ENCODE results near the gene RPL36. TPM values are rescaled to one million over a fixed set of nuclear protein-coding genes. Genes with fewer than 3 reads are reported as not detected.
A peak's percentile ranks its signal among the peaks of the same experiment; 100 is the strongest.

The RPL36 gene
- total and polyA plus RNA-seq, 9 of the 15 experiments (the other 6 are each of a cell fraction or from before 2014, with no cell fraction given), result 350 to 3,412 (median 1,507) TPM

GRCh38 chr19:5719961-5720790, 30.1 kb downstream of the RPL36 start, which contains the start of the genes CATSPERD and LONP1 (continued):
- no peak for TF ChIP-seq ZNF561 (CRISPR knock-in tag; conservative IDR thresholded peaks at IDR 0.05)
- no peak for TF ChIP-seq PTBP1 (IDR thresholded peaks at IDR 0.05; ENCODE audit: low read depth, low read length)
- TF ChIP-seq HNRNPH1 (optimal IDR thresholded peaks at IDR 0.05; ENCODE audit: low read depth, low read length), result no peak
- TF ChIP-seq, protein P1, sequence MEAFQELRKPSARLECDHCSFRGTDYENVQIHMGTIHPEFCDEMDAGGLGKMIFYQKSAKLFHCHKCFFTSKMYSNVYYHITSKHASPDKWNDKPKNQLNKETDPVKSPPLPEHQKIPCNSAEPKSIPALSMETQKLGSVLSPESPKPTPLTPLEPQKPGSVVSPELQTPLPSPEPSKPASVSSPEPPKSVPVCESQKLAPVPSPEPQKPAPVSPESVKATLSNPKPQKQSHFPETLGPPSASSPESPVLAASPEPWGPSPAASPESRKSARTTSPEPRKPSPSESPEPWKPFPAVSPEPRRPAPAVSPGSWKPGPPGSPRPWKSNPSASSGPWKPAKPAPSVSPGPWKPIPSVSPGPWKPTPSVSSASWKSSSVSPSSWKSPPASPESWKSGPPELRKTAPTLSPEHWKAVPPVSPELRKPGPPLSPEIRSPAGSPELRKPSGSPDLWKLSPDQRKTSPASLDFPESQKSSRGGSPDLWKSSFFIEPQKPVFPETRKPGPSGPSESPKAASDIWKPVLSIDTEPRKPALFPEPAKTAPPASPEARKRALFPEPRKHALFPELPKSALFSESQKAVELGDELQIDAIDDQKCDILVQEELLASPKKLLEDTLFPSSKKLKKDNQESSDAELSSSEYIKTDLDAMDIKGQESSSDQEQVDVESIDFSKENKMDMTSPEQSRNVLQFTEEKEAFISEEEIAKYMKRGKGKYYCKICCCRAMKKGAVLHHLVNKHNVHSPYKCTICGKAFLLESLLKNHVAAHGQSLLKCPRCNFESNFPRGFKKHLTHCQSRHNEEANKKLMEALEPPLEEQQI (IDR thresholded peaks at IDR 0.05), result no peak
- no peak for TF ChIP-seq CBX2 (IDR thresholded peaks at IDR 0.05; ENCODE audit: insufficient read depth, low read length, poor library complexity, severe bottlenecking)
- no peak for TF ChIP-seq ZNF668 (CRISPR knock-in tag; IDR thresholded peaks at IDR 0.05)
- 0 out of 2 replicates have a peak, but pooled peaks have one; percentile 21 for TF ChIP-seq CHD2 (IDR thresholded peaks at IDR 0.05; ENCODE audit: low read depth, low read length)
- peak; percentile 72 for TF ChIP-seq NFRKB (IDR thresholded peaks at IDR 0.05; ENCODE audit: low read depth)
- peak; percentile 100 for TF ChIP-seq BHLHE40 (IDR thresholded peaks at IDR 0.05; ENCODE audit: low read length)
- TF ChIP-seq USF2 (CRISPR knock-in tag; IDR thresholded peaks at IDR 0.05), result peak; percentile 96
- TF ChIP-seq ZNF23 (CRISPR knock-in tag; IDR thresholded peaks at IDR 0.05), result no peak
- no peak for TF ChIP-seq FOXK1 (CRISPR knock-in tag; IDR thresholded peaks at IDR 0.05; ENCODE audit: borderline replicate concordance)
- no peak for TF ChIP-seq DACH1 (IDR thresholded peaks at IDR 0.05; ENCODE audit: partially characterized antibody)
- peak in 1 of 2 experiments; percentile 78; a peak in 2 of 4 replicates for TF ChIP-seq RCOR1 (IDR thresholded peaks at IDR 0.05; ENCODE audit: borderline replicate concordance in 1 of 2, low read depth in 2 of 2, low read length in 2 of 2)
- TF ChIP-seq, protein P2, sequence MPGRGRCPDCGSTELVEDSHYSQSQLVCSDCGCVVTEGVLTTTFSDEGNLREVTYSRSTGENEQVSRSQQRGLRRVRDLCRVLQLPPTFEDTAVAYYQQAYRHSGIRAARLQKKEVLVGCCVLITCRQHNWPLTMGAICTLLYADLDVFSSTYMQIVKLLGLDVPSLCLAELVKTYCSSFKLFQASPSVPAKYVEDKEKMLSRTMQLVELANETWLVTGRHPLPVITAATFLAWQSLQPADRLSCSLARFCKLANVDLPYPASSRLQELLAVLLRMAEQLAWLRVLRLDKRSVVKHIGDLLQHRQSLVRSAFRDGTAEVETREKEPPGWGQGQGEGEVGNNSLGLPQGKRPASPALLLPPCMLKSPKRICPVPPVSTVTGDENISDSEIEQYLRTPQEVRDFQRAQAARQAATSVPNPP (IDR thresholded peaks at IDR 0.05; ENCODE audit: borderline replicate concordance, insufficient read depth, insufficient read length), result no peak
- TF ChIP-seq E2F6 (IDR thresholded peaks at IDR 0.05; ENCODE audit: borderline replicate concordance in 1 of 2, extremely low read depth in 1 of 2, insufficient read depth in 1 of 2, insufficient read length in 1 of 2, low read depth in 1 of 2, low read length in 1 of 2, poor library complexity in 1 of 2, severe bottlenecking in 1 of 2), result peak; percentile 88 to 97
- peak; percentile 98 for TF ChIP-seq CXXC5 (CRISPR knock-in tag; IDR thresholded peaks at IDR 0.05)
- TF ChIP-seq NFIC (IDR thresholded peaks at IDR 0.05), result no peak
- TF ChIP-seq SRSF7 (optimal IDR thresholded peaks at IDR 0.05; ENCODE audit: low read depth, low read length), result no peak
- no peak for TF ChIP-seq ZNF740 (CRISPR knock-in tag; IDR thresholded peaks at IDR 0.05)
- no peak for TF ChIP-seq ZNF740 (tag; IDR thresholded peaks at IDR 0.05)

Data from K562 (cell line).